Activated naive CD8-positive, alpha-beta T cell treated with anti-CD3 and anti-CD28 coated beads, Interleukin-2, amount 50 U/mL, for 24 hours (primary cell): Measurements from ENCODE around the gene GALNT11.
A peak's percentile ranks its signal among the peaks of the same experiment; 100 is the strongest.

ENCODE experiments used
- ATAC-seq: fragments of 150-1000 bp; cut with Tn5 transposase; one replicate; pipeline ENCODE4 v1.10.0; 2021
- DNase-seq: peaks from one replicate; pipeline ENCODE4 v3.0.0; 2021
- H3K27ac Mint-ChIP-seq: one replicate; pipeline ENCODE4 v1.8.0; 2021; ENCODE audit warnings: mild to moderate bottlenecking, mixed read lengths
- H3K27me3 Mint-ChIP-seq: one replicate; pipeline ENCODE4 v1.8.0; 2021; ENCODE audit warnings: mixed read lengths
- H3K36me3 Mint-ChIP-seq: one replicate; pipeline ENCODE4 v1.8.0; 2021; ENCODE audit warnings: low read depth, mixed read lengths
- H3K4me1 Mint-ChIP-seq: one replicate; pipeline ENCODE4 v1.8.0; 2021; ENCODE audit warnings: mixed read lengths
- H3K4me3 Mint-ChIP-seq: one replicate; pipeline ENCODE4 v1.8.0; 2021; ENCODE audit warnings: mild to moderate bottlenecking, moderate library complexity, mixed read lengths
- H3K9me3 Mint-ChIP-seq: one replicate; pipeline ENCODE4 v1.8.0; 2021; ENCODE audit warnings: mixed read lengths

GALNT11 gene

DNA sequence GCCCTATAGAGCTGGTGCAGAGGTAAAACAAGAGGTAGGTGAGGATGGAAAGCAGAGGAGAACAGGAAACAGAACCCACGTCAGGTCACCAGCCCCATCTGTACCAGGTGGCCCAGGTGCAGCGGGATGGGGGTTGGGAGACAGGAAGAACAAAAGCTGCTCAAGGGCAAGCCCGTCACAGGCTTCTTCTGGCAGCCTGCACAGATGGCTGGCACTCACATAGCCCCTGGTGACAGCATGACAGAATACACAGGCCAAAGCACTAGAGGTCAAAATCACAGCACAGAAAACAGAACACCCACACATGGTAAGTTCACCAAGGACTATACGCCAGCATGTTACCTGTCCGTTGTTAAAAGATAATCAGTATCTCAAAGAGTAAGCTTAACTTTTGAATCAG is 126.8 kb downstream of the GALNT11 start:
- peaks cover 50% of the 10 kb centered on the region for H3K36me3 Mint-ChIP-seq
- no peak overlapping the region for H3K4me3 Mint-ChIP-seq
- ATAC-seq (no peak), DNase-seq (no peak)
- H3K4me1 Mint-ChIP-seq: no peaks in the 10 kb centered on the region
- H3K27ac Mint-ChIP-seq: no peak overlapping the region
- no peaks in the 10 kb centered on the region for H3K9me3 Mint-ChIP-seq
- no peaks in the 10 kb centered on the region for H3K27me3 Mint-ChIP-seq

DNA sequence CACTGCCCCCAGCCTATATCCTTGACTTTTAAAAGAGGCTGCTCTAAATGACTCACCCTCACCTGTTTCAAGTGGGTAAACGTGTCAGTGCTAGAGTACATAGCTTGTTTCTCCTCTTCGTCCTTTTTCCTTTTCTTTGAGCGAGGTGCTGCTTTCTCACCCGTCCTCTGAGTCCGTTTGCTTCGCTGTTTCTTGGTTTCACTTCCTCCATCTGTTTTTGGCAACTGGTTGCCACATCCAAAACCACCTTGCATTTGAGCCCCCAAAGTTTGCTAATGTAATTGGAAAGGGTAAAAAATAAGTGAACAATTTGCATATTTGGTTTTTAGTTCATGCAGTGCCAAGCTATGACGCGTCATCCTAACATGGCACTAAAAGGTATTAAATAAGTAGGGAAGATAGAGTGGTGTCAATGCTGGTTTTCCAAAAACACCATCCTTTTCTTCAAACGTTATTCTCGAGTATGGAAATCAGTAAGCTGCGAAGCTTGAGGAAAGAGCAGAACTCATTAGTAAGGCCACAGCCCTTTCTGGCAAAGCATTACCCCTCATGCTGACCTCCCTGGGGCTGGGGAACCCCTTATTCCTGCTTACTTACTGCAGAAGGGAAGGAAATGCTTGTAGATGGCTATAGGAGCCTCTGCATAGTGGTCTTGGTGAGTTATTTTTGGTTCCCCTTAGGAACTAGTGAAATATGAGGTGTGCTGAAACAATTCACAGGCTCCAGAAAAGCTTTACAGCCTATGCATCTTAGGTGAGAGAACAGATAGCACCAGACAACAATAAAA is 133.5 kb downstream of the GALNT11 start:
- peak overlapping the region; percentile 22 for H3K4me3 Mint-ChIP-seq
- peak overlapping the region; percentile 33 for H3K27ac Mint-ChIP-seq

DNA sequence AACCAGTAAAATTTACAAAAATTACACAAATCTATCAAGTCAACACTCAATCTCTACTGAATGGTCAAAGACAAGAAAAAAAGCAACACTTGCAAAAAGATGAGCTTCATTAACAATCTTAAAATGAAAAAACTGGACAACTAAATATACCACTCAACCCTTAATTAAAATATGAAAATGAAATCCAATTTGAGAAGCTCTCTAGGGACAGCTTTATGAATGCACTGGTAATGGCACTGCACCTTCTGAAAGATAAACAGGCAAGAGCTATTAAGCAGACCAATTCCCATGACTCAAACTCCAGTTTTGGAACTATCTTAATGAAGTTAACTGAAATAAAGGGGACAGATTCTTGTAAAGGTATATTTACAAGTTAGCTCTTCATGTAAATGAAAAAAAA is 135.7 kb downstream of the GALNT11 start:
- no peak overlapping the region for H3K4me3 Mint-ChIP-seq
- peaks cover 14% of the 10 kb centered on the region for H3K4me1 Mint-ChIP-seq
- DNase-seq: no peak
- H3K9me3 Mint-ChIP-seq: no peaks in the 10 kb centered on the region
- ATAC-seq: no peak
- H3K27ac Mint-ChIP-seq: no peak overlapping the region
- H3K36me3 Mint-ChIP-seq: peaks cover 50% of the 10 kb centered on the region
- H3K27me3 Mint-ChIP-seq: no peaks in the 10 kb centered on the region

More for the DNA sequence above, 133.5 kb downstream of the GALNT11 start:
- H3K9me3 Mint-ChIP-seq: no peaks in the 10 kb centered on the region
- peaks cover 14% of the 10 kb centered on the region for H3K4me1 Mint-ChIP-seq
- H3K27me3 Mint-ChIP-seq: no peaks in the 10 kb centered on the region
- DNase-seq (no peak), ATAC-seq (peak; percentile 86)
- H3K36me3 Mint-ChIP-seq: peaks cover 52% of the 10 kb centered on the region

GRCh38 chr7:152162287-152162686 is 136.8 kb downstream of the GALNT11 start:
- DNase-seq (no peak), ATAC-seq (no peak)
- Mint-ChIP-seq H3K4me1 (peaks cover 14% of the 10 kb centered on the region), H3K9me3 (no peaks in the 10 kb centered on the region), H3K27ac (no peak overlapping the region), H3K36me3 (peaks cover 50% of the 10 kb centered on the region), H3K4me3 (no peak overlapping the region), H3K27me3 (no peaks in the 10 kb centered on the region)
